HCT116 (cell line): ENCODE measurements around the gene NME9.

Experiments
- CEBPB ChIP-seq: IDR thresholded peaks from 2 replicates; pipeline ENCODE4 v1.6.1; 2012; ENCODE audit warnings: low read depth
- EZH2 ChIP-seq: fragments of 200-600 bp; sonication (generic); IDR thresholded peaks from 2 replicates; pipeline ENCODE4 v1.6.1; 2017; ENCODE audit warnings: antibody characterized with exemption, mixed run types
- EZH2phosphoT487 ChIP-seq: fragments of 200-600 bp; IDR thresholded peaks from 2 replicates; pipeline ENCODE4 v1.6.1; 2018; ENCODE audit warnings: antibody characterized with exemption, borderline replicate concordance
- JUND ChIP-seq: IDR thresholded peaks from 2 replicates; pipeline ENCODE4 v1.6.1; 2012
- MAX ChIP-seq: IDR thresholded peaks from 2 replicates; pipeline ENCODE4 v1.6.1; 2012
- POLR2A ChIP-seq: IDR thresholded peaks from 2 replicates; pipeline ENCODE4 v1.7.0; 2011; ENCODE audit warnings: borderline replicate concordance; ENCODE audit not compliant: insufficient read depth, insufficient read length; ENCODE audit errors: extremely low read depth
- POLR2AphosphoS5 ChIP-seq: IDR thresholded peaks from 2 replicates; pipeline ENCODE4 v1.6.1; 2011; ENCODE audit warnings: mild to moderate bottlenecking, low read depth, low read length, moderate library complexity
- SP1 ChIP-seq: IDR thresholded peaks from 2 replicates; pipeline ENCODE4 v1.6.1; 2012; ENCODE audit warnings: low read depth
- SRF ChIP-seq: IDR thresholded peaks from 2 replicates; pipeline ENCODE4 v1.6.1; 2012; ENCODE audit warnings: low read depth
- YY1 ChIP-seq: IDR thresholded peaks from 2 replicates; pipeline ENCODE4 v1.6.1; 2011; ENCODE audit warnings: low read length, low read depth, moderate library complexity, mild to moderate bottlenecking; ENCODE audit not compliant: insufficient replicate concordance; ENCODE audit errors: extremely low read depth
- ZNF274 ChIP-seq: fragments of 200-500 bp; sonication (Bioruptor generic); IDR thresholded peaks from 2 replicates; pipeline ENCODE4 v1.6.1; 2014; ENCODE audit warnings: mild to moderate bottlenecking, low read depth, low read length, inconsistent platforms
- TF ChIP-seq, protein P1 (sequence below), 3 experiments: fragments of 200-600 bp in 1 of 3; sonication (generic) in 1 of 3; IDR thresholded peaks in 2 of 3; conservative IDR thresholded peaks in 1 of 3; 2 replicates each; pipeline ENCODE4 v1.5.1; 2012 to 2017; ENCODE audit warnings: low read depth in 2 of 3, low read length in 2 of 3, antibody characterized with exemption in 1 of 3, borderline replicate concordance in 1 of 3, control low read depth in 1 of 3, mild to moderate bottlenecking in 1 of 3, mixed read lengths in 1 of 3, mixed run types in 1 of 3, moderate library complexity in 1 of 3; ENCODE audit not compliant: insufficient read depth in 1 of 3

GRCh38 chr3:138336454-138336999, 6.9 kb upstream of the NME9 start:
- TF ChIP-seq, protein P1, sequence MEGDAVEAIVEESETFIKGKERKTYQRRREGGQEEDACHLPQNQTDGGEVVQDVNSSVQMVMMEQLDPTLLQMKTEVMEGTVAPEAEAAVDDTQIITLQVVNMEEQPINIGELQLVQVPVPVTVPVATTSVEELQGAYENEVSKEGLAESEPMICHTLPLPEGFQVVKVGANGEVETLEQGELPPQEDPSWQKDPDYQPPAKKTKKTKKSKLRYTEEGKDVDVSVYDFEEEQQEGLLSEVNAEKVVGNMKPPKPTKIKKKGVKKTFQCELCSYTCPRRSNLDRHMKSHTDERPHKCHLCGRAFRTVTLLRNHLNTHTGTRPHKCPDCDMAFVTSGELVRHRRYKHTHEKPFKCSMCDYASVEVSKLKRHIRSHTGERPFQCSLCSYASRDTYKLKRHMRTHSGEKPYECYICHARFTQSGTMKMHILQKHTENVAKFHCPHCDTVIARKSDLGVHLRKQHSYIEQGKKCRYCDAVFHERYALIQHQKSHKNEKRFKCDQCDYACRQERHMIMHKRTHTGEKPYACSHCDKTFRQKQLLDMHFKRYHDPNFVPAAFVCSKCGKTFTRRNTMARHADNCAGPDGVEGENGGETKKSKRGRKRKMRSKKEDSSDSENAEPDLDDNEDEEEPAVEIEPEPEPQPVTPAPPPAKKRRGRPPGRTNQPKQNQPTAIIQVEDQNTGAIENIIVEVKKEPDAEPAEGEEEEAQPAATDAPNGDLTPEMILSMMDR (IDR thresholded peaks at IDR 0.05 in 2 of 3, conservative IDR thresholded peaks at IDR 0.05 in 1 of 3; ENCODE audit: borderline replicate concordance in 1 of 3, insufficient read depth in 1 of 3, low read depth in 2 of 3, low read length in 2 of 3), result no peak
- TF ChIP-seq POLR2AphosphoS5, result no peak
- no peak for TF ChIP-seq MAX
- TF ChIP-seq ZNF274, result no peak
- no peak for TF ChIP-seq SP1
- no peak for TF ChIP-seq JUND
- no peak for TF ChIP-seq POLR2A
- no peak for TF ChIP-seq YY1
- TF ChIP-seq EZH2phosphoT487, result no peak
- no peak for TF ChIP-seq SRF
- TF ChIP-seq EZH2, result no peak
- TF ChIP-seq CEBPB, result no peak
